H9 (cell line): ENCODE data around the gene INSRR. TPM values are rescaled to one million over a fixed set of nuclear protein-coding genes. Genes with fewer than 3 reads are reported as not detected.

Experiments
- DNase-seq: peaks from one replicate; pipeline ENCODE4 v3.0.0-alpha.2; 2017
- H2AFZ ChIP-seq: one replicate; pipeline ENCODE4 v1.6.1; 2013; ENCODE audit warnings: mild to moderate bottlenecking, low read length, control low read depth, moderate library complexity
- H2AK5ac ChIP-seq: 2 replicates; pipeline ENCODE4 v1.6.1; 2013; ENCODE audit warnings: low read length, control low read depth, mixed read lengths; ENCODE audit not compliant: insufficient read length
- H2BK120ac ChIP-seq: one replicate; pipeline ENCODE4 v1.6.1; 2013; ENCODE audit warnings: low read depth, mild to moderate bottlenecking, low read length, control low read depth, inconsistent platforms; ENCODE audit not compliant: poor library complexity, severe bottlenecking
- H2BK12ac ChIP-seq: 2 replicates; pipeline ENCODE4 v1.6.1; 2013; ENCODE audit warnings: low read length, control low read depth, mixed read lengths, low read depth; ENCODE audit not compliant: insufficient read length
- H2BK15ac ChIP-seq: 2 replicates; pipeline ENCODE4 v1.6.1; 2013; ENCODE audit warnings: low read depth, low read length, control low read depth
- H2BK20ac ChIP-seq: one replicate; pipeline ENCODE4 v1.6.1; 2013; ENCODE audit warnings: low read depth, mild to moderate bottlenecking, low read length, control low read depth, inconsistent platforms; ENCODE audit not compliant: poor library complexity, severe bottlenecking
- H2BK5ac ChIP-seq: 2 replicates; pipeline ENCODE4 v1.6.1; 2013; ENCODE audit warnings: low read length, control low read depth, mixed read lengths; ENCODE audit not compliant: insufficient read length
- H3K14ac ChIP-seq: 2 replicates; pipeline ENCODE4 v1.6.1; 2013; ENCODE audit warnings: low read length, control low read depth; ENCODE audit not compliant: insufficient read depth
- H3K18ac ChIP-seq: 2 replicates; pipeline ENCODE4 v1.6.1; 2013; ENCODE audit warnings: low read depth, mild to moderate bottlenecking, mixed read lengths, low read length, control low read depth; ENCODE audit not compliant: insufficient read length
- H3K23ac ChIP-seq: 2 replicates; pipeline ENCODE4 v1.6.1; 2013; ENCODE audit warnings: low read length, control low read depth, mixed read lengths, low read depth; ENCODE audit not compliant: insufficient read length
- H3K23me2 ChIP-seq: 2 replicates; pipeline ENCODE4 v1.6.1; 2013; ENCODE audit warnings: low read depth, mild to moderate bottlenecking, mixed read lengths, low read length, control low read depth; ENCODE audit not compliant: insufficient read length, poor library complexity, severe bottlenecking
- H3K27ac ChIP-seq: 2 replicates; pipeline ENCODE4 v1.5.1; 2013; ENCODE audit warnings: low read length, control low read depth, mixed read lengths, low read depth; ENCODE audit not compliant: insufficient read length
- H3K27me3 ChIP-seq: 2 replicates; pipeline ENCODE4 v1.6.1; 2013; ENCODE audit warnings: low read length, control low read depth, inconsistent platforms; ENCODE audit not compliant: insufficient read depth
- H3K4ac ChIP-seq: 2 replicates; pipeline ENCODE4 v1.6.1; 2013; ENCODE audit warnings: low read depth, mild to moderate bottlenecking, control low read depth, inconsistent platforms, low read length, moderate library complexity
- H3K4me1 ChIP-seq: 2 replicates; pipeline ENCODE4 v1.6.1; 2013; ENCODE audit warnings: low read length, control low read depth, inconsistent platforms; ENCODE audit not compliant: insufficient read depth
- H3K4me2 ChIP-seq: 2 replicates; pipeline ENCODE4 v1.6.1; 2013; ENCODE audit warnings: low read length, control low read depth, mixed read lengths; ENCODE audit not compliant: insufficient read length, insufficient read depth
- H3K56ac ChIP-seq: 2 replicates; pipeline ENCODE4 v1.6.1; 2013; ENCODE audit warnings: low read depth, mild to moderate bottlenecking, mixed read lengths, low read length, control low read depth; ENCODE audit not compliant: insufficient read length
- H3K79me1 ChIP-seq: 2 replicates; pipeline ENCODE4 v1.6.1; 2013; ENCODE audit warnings: low read depth, mild to moderate bottlenecking, moderate library complexity, low read length, control low read depth, inconsistent platforms; ENCODE audit not compliant: insufficient read depth, poor library complexity, severe bottlenecking
- H3K79me2 ChIP-seq: 2 replicates; pipeline ENCODE4 v1.6.1; 2013; ENCODE audit warnings: low read length, control low read depth, inconsistent platforms; ENCODE audit not compliant: insufficient read depth
- H3K9ac ChIP-seq: 2 replicates; pipeline ENCODE4 v1.6.1; 2013; ENCODE audit warnings: low read length, control low read depth, mixed read lengths; ENCODE audit not compliant: insufficient read length; ENCODE audit errors: extremely low read depth
- H3K9me3 ChIP-seq: one replicate; pipeline ENCODE4 v1.6.1; 2013; ENCODE audit warnings: low read depth, low read length, inconsistent platforms; ENCODE audit not compliant: control insufficient read depth
- H3T11ph ChIP-seq: one replicate; pipeline ENCODE4 v1.6.1; 2013; ENCODE audit warnings: mild to moderate bottlenecking, low read length, control low read depth, inconsistent platforms
- H4K20me1 ChIP-seq: one replicate; pipeline ENCODE4 v1.6.1; 2013; ENCODE audit not compliant: control insufficient read depth, insufficient read length, insufficient read depth
- H4K5ac ChIP-seq: 2 replicates; pipeline ENCODE4 v1.6.1; 2013; ENCODE audit warnings: low read depth, mild to moderate bottlenecking, mixed read lengths, low read length, control low read depth; ENCODE audit not compliant: insufficient read length
- H4K8ac ChIP-seq: replicated peaks from 2 replicates; pipeline ENCODE4 v1.6.1; 2013; ENCODE audit warnings: low read length, control low read depth, mixed read lengths, low read depth; ENCODE audit not compliant: insufficient read length
- H4K91ac ChIP-seq: 2 replicates; pipeline ENCODE4 v1.6.1; 2013; ENCODE audit warnings: low read depth, mild to moderate bottlenecking, moderate library complexity, mixed read lengths, low read length, control low read depth; ENCODE audit not compliant: insufficient read length
- H3K27ac Mint-ChIP-seq, 3 experiments: 2 replicates in 2 of 3; 3 replicates in 1 of 3; pipeline ENCODE4 v1.8.0; 2020 to 2021; ENCODE audit warnings: mixed read lengths in 3 of 3, mild to moderate bottlenecking in 1 of 3, moderate library complexity in 1 of 3
- H3K27me3 Mint-ChIP-seq: 2 replicates; pipeline ENCODE4 v1.8.0; 2021; ENCODE audit warnings: low read depth, mild to moderate bottlenecking, moderate library complexity, mixed read lengths
- H3K36me3 Mint-ChIP-seq, 3 experiments: 2 replicates in 2 of 3; 3 replicates in 1 of 3; pipeline ENCODE4 v1.8.0; 2020 to 2021; ENCODE audit warnings: low read depth in 3 of 3, mixed read lengths in 3 of 3; ENCODE audit not compliant: insufficient read depth in 1 of 3
- H3K4me1 Mint-ChIP-seq, 2 experiments: 2 replicates each; pipeline ENCODE4 v1.8.0; 2020; ENCODE audit warnings: mixed read lengths in 2 of 2
- H3K4me3 Mint-ChIP-seq, 2 experiments: 2 replicates in 1 of 2; 3 replicates in 1 of 2; pipeline ENCODE4 v1.8.0; 2020 to 2021; ENCODE audit warnings: mild to moderate bottlenecking in 2 of 2, mixed read lengths in 2 of 2, moderate library complexity in 1 of 2
- H3K9me3 Mint-ChIP-seq, 2 experiments: 2 replicates in 1 of 2; 3 replicates in 1 of 2; pipeline ENCODE4 v1.8.0; 2020; ENCODE audit warnings: mild to moderate bottlenecking in 2 of 2, mixed read lengths in 2 of 2, moderate library complexity in 1 of 2
- CTCF ChIP-seq: fragments of 200-600 bp; sonication (generic); conservative IDR thresholded peaks from 3 replicates; pipeline ENCODE4 v1.8.0; 2021; ENCODE audit warnings: antibody characterized with exemption, mild to moderate bottlenecking
- WGBS: extraction: QIAGEN DNeasy Blood & Tissue Kit; methylation state at CpG from one replicate; pipeline ENCODE4 v1.1.7; 2013; ENCODE audit warnings: missing lambda C conversion rate, low lambda C conversion rate, mixed read lengths; ENCODE audit not compliant: insufficient read length; ENCODE audit errors: extremely low coverage; 5-methylcytosine and 5-hydroxymethylcytosine counted together
- total RNA-seq: library from RNA; stranded (reverse); gene quantifications from 2 replicates; pipeline ENCODE4 v1.2.1, GENCODE V29; 2021

INSRR gene
- total RNA-seq, 1 experiment from 2014 or later, result not detected

GRCh38 chr1:156846643-156847042 is 12.3 kb downstream of the INSRR start:
- H3K27me3 ChIP-seq, result peaks cover 71% of the 10 kb centered on the region
- no peak for DNase-seq
- H2AFZ ChIP-seq, result no peak overlapping the region
- H4K5ac ChIP-seq, result no peak overlapping the region
- H3K56ac ChIP-seq, result no peak overlapping the region
- no peak overlapping the region for H3K18ac ChIP-seq
- no peak overlapping the region for H3K9ac ChIP-seq
- no peak overlapping the region for H3K27ac ChIP-seq
- no peak for TF ChIP-seq CTCF
- H3K23me2 ChIP-seq, result peaks cover 14% of the 10 kb centered on the region
- H3K36me3 Mint-ChIP-seq, result no peaks in the 10 kb centered on the region
- no peak overlapping the region for H2AK5ac ChIP-seq
- no peak overlapping the region for H3K4me3 Mint-ChIP-seq
- no peak overlapping the region for H3K27ac Mint-ChIP-seq
- peaks cover 100% of the 10 kb centered on the region for H3K27me3 Mint-ChIP-seq
- no peaks in the 10 kb centered on the region; a peak in 1 of 5 replicates for H3K9me3 Mint-ChIP-seq
- H3K23ac ChIP-seq, result no peak overlapping the region
- no peak overlapping the region for H2BK12ac ChIP-seq
- H3K79me2 ChIP-seq, result no peaks in the 10 kb centered on the region
- no peaks in the 10 kb centered on the region for H4K20me1 ChIP-seq
- H3K79me1 ChIP-seq, result no peaks in the 10 kb centered on the region
- no peak overlapping the region for H2BK120ac ChIP-seq
- H2BK5ac ChIP-seq, result no peak overlapping the region
- no peak overlapping the region for H3K4ac ChIP-seq
- H4K91ac ChIP-seq, result no peak overlapping the region
- H3K14ac ChIP-seq, result no peak overlapping the region
- H2BK15ac ChIP-seq, result no peak overlapping the region
- no peaks in the 10 kb centered on the region for H3K9me3 ChIP-seq
- no peaks in the 10 kb centered on the region for H3K4me1 ChIP-seq
- no peak overlapping the region for H2BK20ac ChIP-seq
- WGBS, result no CpG with 5 or more reads among the region's 5 CpGs
- H3T11ph ChIP-seq, result no peak overlapping the region
- no peak overlapping the region for H3K4me2 ChIP-seq
- H4K8ac ChIP-seq, result no peak overlapping the region
- H3K4me1 Mint-ChIP-seq, result peaks cover 15 to 33% of the 10 kb centered on the region in 2 experiments
